RCC 7860 (cell line): ENCODE data around the gene SYCP1.
"Not testable (repeated sequence)": the region's sequence is repeated elsewhere in the genome, so short reads cannot be mapped to it uniquely, and the experiment has no call there.

Source experiments
- DNase-seq: peaks from one replicate; pipeline ENCODE4 v3.0.0-alpha.2; 2015; ENCODE audit warnings: low spot score
- FAIRE-seq: peaks from 2 replicates; lab custom pipeline; 2012; peaks lifted over from hg19 to GRCh38; lab: Jason Lieb, UNC

SYCP1 gene

DNA sequence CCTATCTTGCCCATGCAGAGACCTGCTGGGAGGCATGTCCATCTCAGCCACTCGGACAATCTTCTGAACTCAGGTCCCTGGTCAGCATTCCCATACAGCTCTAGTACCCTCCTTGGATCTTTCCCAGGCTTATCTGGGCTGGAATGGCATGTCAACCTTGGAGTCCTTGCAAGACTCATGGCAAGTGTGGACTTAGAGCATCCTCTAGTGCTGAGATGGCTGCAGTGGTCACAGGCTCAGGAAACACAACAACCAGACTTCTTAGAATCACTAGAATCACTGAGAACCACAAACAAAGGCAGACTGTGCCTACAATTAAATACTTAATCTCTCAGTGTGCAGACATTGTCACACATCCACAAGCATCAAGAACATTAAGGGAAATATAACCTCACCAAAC is 101.9 kb downstream of the SYCP1 start:
- FAIRE-seq (no peak), DNase-seq (no peak)

DNA sequence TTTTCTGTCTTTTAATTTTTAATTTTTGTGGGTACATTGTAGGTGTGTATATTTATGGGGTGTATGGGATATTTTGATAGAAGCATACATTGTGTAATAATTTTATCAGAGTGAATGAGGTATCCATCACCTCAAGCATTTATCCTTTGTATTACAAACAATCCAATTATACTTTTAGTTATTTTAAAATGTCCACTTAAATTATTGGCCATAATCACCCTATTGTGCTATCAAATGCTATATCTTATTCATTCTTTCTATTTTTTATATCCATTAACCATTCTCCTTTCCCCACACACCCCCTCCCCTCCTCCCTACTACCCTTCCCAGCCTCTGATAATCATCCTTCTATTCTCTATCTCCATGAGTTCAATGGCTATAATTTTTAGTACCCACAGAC is 104.8 kb downstream of the SYCP1 start:
- FAIRE-seq (no peak), DNase-seq (no peak)

DNA sequence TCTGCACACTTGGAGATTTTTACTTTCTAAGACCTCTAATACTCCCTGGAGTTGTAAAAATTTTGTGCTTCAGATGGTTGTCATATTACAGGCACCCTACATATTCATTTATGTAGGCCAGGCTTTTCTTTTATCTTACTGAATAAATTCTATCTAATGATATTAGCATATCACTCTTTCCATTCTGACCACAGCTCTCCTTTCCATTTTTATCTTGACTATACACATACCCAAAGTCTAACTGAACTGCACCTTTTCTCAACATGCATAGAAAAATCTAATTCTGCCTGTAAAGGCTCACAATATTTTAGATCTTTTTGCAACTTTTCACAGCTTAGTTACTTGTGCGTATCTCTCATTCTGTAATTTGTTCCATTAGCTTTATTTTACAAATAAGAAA is 122.2 kb downstream of the SYCP1 start:
- FAIRE-seq (no peak), DNase-seq (no peak)

DNA sequence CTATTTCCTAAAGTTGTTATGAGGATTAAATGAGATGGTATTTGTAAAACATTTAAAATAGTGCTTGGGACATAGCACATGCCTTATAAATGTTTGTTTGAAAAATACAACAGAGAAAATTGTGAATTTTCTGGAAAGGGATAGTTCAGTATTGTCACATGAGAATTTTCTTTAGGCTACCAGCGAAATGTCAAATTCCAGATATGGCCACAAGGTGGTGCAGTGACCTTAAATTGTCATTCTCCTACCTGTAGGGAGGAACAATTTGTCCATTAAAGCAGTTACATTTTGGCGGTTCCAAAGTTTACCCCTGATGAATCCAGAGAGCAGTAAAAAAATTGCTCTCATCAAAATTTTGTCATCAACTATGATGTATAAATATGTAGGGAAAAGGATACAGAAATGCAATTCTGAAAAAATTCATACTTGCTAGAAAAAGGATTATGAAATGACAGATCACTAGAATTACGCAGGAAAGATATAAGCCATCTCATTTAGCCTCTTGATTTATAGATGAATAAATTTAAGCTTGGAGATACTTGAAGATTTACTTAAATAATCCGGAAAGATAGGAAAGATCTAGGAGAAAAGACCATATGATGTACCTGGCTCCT is 124.7 kb downstream of the SYCP1 start:
- DNase-seq (peak; percentile 48), FAIRE-seq (peak; percentile 85)

DNA sequence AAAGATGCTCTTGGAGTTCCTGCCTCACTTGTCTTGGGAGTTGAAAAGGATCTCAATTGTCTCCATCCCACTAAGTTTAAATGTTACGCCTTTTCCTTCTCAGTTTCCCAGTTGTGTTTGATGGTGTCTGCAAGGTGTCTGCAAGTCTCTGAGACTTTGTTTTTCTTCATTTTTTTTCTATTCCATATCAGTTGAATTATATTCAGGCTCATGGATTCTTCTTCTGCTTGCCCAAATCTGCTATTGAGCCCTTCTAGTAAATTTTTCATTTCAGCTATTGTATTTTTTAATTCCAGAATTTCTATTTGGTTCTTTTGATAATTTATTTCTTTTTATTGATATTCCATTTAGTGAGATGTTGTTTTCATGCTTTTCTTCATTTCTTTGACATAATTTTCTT is 127.6 kb downstream of the SYCP1 start:
- DNase-seq = no peak
- no peak for FAIRE-seq

DNA sequence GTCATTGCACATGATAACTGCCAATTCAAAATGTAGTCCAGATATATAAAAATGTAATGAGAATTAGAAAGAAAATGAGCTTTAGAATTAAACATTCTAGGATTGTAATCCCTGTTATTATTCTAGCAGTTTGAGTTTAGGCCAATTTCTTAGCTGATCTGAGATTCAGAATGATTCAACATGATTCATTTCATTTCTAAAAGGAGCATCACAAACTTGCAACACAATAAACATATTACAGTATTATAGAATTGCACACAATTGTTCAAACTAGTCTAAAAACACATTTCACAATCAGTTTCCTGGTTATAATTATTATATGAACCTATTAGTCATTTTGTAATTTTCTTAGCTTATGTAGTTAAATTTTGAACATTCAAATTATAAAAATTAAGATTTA is 131.6 kb downstream of the SYCP1 start:
- no peak for DNase-seq
- FAIRE-seq = no peak

DNA sequence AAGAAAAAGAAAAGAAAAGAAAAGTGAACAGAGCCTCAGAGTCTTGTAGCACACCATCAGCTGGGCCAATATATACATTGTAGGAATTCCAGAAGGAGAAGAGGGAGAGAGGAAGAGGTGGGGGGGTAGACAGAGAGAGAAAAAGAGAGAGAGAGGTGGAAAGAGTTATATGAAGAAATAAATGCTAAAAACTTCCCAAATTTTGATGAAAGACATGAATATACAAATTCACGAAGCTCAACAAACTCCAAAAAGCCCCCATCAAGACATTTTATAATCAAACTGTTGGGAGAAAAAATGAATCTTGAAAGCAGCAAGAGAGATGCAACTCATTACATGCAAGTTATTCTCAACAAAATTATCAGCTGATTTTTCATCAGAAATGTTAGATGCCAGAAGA is 133.4 kb downstream of the SYCP1 start:
- FAIRE-seq = no peak

DNA sequence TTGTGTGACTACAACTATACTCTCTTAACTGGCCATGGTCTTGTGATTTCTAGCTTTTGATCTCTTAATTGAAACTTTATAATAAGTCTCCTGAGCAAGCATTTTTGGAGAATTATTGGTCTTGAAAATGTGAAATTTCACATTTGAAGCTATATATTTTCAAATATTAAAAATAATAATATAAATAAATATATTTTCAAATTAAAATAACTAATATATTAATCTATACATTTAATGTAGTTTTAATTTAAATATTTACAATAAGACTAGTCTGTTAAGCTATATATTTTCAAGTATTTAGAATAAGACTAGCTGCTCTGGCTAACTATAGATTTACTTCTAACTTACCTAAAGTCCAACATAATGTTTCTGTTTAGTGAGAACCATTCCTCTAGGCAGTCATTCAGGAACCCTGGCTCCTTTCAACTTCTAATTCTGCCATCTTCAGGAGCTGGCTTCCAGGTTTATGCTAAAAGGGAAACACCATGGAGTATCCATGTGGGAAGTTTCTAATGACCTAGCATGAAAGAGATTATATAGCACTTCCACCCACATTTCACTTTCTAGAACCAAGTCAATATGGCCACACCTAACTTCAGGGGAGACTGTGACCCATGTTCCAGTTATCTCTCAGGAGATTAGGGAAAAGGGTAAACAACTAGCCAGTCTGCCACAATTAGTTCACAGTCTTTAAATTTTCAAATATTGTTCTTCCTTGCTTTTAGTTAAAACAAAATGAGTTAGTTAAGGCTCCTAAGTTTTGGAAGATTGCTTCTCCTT is 143.0 kb downstream of the SYCP1 start:
- FAIRE-seq (peak; percentile 56), DNase-seq (no peak)

More for the DNA sequence above, 133.4 kb downstream of the SYCP1 start:
- no peak for DNase-seq

DNA sequence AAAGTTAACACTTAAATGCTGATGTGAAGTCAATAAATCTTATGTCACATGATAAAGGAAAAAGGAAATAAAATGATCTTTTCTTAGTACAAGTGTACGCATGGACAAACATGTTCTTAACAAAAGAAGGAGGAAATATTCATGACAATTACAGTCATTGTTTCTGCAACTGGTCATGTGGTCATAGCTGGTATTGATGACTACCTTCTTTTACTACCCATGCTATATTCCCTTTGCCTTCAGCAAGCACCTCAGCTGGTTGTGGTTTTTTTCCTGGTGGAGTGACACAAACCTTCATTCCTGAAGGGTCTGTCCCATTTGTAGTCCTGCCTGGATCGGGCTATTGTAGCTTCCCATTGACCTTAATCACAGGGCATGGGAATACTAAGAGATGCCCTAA is 151.5 kb downstream of the SYCP1 start:
- FAIRE-seq (no peak), DNase-seq (no peak)

DNA sequence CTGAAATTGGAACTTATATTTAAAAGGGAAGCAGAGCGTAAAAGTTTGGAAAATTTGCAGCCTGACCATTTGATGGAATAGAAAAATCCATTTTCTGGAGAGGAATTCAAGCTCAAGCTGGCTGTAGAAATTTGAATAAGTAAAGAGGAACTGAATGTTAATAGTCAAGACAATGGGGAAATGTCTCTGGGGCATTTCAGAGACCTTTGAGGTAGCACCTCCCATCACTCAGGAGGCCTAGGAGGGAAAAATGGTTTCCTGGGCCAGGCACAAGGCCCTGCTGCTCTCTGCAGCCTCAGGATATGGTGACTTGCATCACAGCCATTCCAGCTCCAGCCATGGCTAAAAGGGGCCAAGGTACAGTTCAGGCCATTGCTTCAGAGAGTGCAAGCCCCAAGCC is 157.3 kb downstream of the SYCP1 start:
- DNase-seq (no peak), FAIRE-seq (no peak)

DNA sequence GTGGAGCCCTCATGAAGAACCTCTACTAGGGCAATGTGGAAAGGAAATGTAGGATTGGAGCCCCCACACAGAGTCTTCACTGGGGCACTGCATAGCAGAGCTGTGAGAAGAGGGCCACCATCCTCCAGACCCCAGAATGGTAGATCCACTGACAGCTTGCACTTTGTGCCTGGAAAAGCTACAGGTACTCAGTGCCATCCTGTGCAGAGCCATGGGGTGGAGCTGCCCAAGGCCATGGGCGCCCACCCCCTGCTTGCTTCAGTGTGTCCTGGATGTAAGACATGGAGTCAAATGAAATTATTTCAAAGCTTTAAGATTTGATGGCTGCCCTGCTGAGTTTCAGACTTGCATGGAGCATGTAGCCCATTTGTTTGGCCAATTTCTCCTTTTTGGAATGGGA is 157.8 kb downstream of the SYCP1 start:
- DNase-seq = no peak
- FAIRE-seq = no peak

DNA sequence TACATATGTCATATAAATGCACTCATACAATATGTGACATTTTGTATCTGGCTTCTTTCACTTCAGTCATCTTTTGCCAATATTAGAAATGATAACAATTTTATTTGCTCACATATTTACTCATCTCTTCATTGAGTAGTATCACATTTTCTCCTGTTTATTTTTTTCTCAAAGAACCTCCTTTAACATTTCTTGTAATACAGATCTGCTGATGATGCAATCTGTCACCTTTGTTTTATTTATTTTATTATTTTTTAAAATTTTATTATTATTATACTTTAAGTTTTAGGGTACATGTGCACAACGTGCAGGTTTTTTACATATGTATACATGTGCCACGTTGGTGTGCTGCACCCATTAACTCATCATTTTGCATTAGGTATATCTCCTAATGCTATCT is 159.1 kb downstream of the SYCP1 start:
- FAIRE-seq = no peak
- no peak for DNase-seq

DNA sequence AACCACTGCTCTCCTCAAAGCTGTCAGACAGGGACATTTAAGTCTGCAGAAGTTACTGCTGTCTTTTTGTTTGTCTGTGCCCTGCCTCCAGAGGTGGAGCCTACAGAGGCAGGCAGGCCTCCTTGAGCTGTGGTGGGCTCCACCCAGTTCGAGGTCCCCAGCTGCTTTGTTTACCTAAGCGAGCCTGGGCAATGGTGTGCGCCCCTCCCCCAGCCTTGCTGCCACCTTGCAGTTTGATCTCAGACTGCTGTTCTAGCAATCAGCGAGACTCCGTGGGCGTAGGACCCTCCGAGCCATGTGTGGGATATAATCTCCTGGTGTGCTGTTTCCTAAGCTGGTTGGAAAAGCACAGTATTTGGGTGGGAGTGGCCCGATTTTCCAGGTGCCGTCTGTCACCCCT is 164.9 kb downstream of the SYCP1 start:
- DNase-seq, FAIRE-seq: not testable (repeated sequence)

DNA sequence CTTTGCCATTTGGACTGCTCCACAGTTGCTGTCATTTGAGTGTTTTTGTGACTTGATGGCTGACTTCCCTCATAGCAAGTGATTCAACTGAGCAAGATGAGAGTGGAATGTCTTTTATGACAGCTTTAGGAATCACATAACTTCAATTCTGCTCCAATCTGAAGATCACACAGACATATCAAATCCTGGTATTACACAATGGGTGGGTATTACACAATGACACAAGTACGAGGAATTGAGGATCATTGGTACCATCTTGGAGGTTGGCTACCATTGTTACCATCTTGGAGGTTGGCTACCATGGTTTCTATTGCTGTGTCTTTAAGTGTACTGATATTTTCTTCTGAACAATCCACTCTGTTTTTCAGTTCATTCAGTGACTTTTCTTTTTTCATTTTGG is 166.5 kb downstream of the SYCP1 start:
- FAIRE-seq (no peak), DNase-seq (no peak)

DNA sequence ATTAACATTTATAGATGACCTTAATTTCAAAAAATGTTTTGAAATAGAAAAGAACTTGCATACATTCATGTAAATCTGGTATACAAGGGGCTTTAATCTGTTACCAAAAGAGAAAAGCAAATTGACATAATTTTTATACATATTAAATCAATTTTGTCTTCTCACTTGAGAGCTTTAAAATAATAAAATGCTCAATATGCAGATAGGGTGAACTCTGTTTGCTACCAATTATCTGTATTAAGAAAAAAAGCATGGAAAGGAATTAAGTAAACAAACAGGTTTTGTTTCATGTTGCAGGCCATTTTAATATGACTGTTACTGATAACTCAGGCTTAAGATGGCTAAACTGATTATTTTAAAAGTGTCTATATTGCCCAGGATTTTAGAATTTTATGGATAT is 168.9 kb downstream of the SYCP1 start:
- no peak for DNase-seq
- FAIRE-seq = no peak

DNA sequence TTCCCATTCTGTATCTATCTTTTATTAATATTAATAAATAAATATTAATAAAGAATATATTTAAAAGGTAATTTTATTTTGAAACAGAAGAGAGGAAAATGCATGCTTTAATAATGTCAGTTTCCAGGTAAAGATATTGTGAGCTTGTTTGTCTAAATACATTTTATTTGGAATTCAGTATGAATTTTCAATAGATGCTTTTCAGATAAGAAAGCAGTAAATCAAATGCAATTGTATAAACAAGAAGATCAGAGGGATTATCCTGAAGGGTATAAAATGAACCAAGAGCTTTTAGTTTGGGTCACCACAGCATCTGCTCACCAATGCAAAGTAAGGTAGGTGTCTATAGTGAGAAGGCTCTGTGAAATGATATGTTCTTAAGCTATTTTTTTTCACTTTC is 174.9 kb downstream of the SYCP1 start, which contains the start of gene TSHB:
Gene TSHB (plus strand): TSS at position 301 of the 400 bp plus-strand sequence. CDS start 3,537 bp downstream, outside the sequence.
- DNase-seq (no peak), FAIRE-seq (peak; percentile 62)

DNA sequence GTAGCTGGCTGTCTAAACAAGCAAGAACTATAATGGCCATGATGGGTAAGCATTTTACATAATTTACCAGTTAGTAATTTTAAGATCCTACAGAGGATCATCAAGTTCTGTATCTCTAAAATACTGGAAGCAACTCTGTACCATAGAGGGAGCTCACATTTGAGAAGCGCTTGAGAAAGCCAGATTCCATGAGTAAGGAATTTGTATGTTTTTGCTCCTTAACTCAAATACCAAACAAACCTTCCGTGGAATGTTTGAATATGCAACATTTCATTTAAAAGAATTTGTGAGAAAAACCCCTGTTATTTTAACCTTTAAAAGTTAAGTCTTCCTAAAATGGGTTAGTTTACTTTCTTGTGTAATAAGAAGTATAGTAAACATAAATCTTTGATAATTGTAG is 176.9 kb downstream of the SYCP1 start:
- no peak for FAIRE-seq
- no peak for DNase-seq

DNA sequence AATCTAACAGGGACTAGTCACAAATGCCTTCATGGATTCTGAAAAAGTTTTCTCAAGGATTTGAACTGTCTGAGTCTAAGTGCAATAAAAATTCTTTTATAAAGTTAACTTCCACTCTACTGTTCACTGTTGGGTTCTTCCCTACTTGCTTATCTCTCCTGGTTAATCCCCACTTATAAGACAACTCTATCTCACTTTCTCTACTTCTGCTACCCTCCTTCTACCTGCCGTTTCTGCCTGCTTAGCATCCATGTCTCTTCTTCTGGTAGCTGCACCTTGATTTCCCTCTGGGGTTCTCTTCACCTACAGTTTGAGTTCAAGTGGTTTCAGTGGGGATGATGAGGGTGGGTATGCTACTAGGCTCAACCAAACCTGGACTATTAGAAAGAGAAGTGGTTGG is 181.0 kb downstream of the SYCP1 start:
- FAIRE-seq = no peak
- no peak for DNase-seq

DNA sequence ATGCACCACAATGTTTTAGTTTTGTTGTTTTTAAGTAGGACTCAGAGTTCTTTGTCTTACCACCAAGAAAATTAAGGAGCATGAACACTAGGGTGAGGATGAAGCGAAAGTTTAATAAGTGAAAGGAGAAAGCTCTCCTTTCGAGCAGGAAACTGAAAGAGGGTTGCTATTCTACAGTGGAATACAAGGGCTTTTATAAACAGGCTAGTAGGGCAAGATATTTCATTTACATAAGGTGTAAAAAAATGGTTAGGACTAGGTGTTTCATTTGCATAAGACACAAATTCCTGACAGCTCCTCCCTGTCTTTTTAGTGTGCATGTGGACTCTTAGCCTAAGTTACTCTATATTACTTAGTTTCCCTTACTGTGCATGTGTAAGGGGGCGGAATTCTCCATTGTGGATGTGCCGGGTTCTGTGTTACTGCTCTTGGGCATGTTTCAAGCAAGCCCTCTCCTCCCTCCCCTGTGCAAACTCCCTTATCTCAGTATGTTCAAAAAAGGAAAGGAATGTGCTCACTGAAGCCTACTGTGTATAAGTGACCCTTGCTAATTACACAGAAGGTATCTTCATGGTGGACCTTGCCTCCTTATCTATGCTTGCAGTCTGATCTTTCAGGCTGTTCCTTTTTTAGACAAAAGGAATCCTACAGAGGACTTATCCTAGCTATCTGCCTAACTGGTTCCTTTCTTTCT is 182.3 kb downstream of the SYCP1 start:
- FAIRE-seq (no peak), DNase-seq (no peak)

DNA sequence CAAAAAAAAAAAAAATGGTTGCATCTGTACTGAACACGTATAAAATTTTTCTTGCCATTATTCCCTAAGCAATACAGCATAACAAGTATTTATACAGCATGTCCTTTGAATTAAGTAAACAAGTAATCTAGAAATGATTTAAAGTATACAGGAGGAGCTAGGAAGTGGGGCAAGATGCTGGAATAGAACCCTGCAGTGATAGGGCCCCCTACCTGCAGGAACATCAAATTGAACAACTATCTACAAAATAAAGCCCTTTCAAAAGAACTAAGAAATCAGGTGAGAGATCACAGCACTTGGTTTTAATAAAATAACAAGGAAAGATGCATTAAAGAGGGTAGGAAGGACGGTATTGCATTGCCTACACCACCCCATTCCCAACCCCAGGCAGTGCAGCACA is 185.8 kb downstream of the SYCP1 start:
- no peak for DNase-seq
- no peak for FAIRE-seq

DNA sequence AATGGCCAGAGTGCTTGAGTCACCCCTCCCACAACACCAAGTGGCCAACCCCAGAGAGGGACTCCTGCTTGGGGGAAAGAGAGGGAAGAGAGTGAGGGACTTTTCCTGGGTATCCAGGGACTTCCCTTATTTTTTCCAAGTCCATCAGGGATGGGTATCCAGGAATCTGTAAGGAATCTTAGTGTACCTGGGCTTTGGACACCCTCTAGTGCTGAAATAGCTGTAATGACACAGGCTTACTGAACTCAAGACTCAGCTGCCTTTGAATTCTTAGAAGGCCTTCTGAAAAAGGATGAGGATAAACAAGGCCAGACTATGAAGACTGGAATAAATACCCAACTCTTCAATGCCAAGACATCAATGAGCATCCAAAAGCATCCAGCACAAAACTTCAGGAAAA is 187.0 kb downstream of the SYCP1 start:
- no peak for DNase-seq
- FAIRE-seq = no peak
